Measurements from ENCODE around the gene TBC1D32. TPM values are rescaled to one million over a fixed set of nuclear protein-coding genes. Genes with fewer than 3 reads are reported as not detected.

Gene TBC1D32
- total RNA-seq, 1 donor from 2014 or later = 24.2 TPM

- Mint-ChIP-seq H3K36me3 (ENCODE audit: unreplicated experiment) (no peaks in the 10 kb centered on the region), H3K27me3 (ENCODE audit: unreplicated experiment) (no peaks in the 10 kb centered on the region), H3K27ac (ENCODE audit: unreplicated experiment) (no peak overlapping the region), H3K9me3 (ENCODE audit: unreplicated experiment) (no peaks in the 10 kb centered on the region), H3K4me3 (ENCODE audit: unreplicated experiment) (no peak overlapping the region), H3K4me1 (ENCODE audit: low read depth, unreplicated experiment) (peaks cover 4% of the 10 kb centered on the region)
- TF ChIP-seq CTCF (IDR thresholded peaks at IDR 0.05; ENCODE audit: partially characterized antibody, unreplicated experiment) = no peak
- no peak for DNase-seq
Measured at GRCh38 chr6:121349596-121349995, 15.3 kb upstream of the TBC1D32 start.

- H3K9me3 Mint-ChIP-seq (ENCODE audit: unreplicated experiment) = no peaks in the 10 kb centered on the region
- no peak overlapping the region for H3K4me3 Mint-ChIP-seq (ENCODE audit: unreplicated experiment)
- no peak for TF ChIP-seq CTCF (IDR thresholded peaks at IDR 0.05; ENCODE audit: partially characterized antibody, unreplicated experiment)
- H3K27ac Mint-ChIP-seq (ENCODE audit: unreplicated experiment) = no peak overlapping the region
- H3K36me3 Mint-ChIP-seq (ENCODE audit: unreplicated experiment) = no peaks in the 10 kb centered on the region
- no peak for DNase-seq
- no peaks in the 10 kb centered on the region for H3K27me3 Mint-ChIP-seq (ENCODE audit: unreplicated experiment)
- H3K4me1 Mint-ChIP-seq (ENCODE audit: low read depth, unreplicated experiment) = peaks cover under 1% of the 10 kb centered on the region
Measured at GRCh38 chr6:121347484-121347883, 13.2 kb upstream of the TBC1D32 start.

- TF ChIP-seq CTCF (IDR thresholded peaks at IDR 0.05; ENCODE audit: partially characterized antibody, unreplicated experiment) = no peak
- no peak for DNase-seq
- H3K4me3 Mint-ChIP-seq (ENCODE audit: unreplicated experiment) = no peak overlapping the region
- no peaks in the 10 kb centered on the region for H3K9me3 Mint-ChIP-seq (ENCODE audit: unreplicated experiment)
- H3K4me1 Mint-ChIP-seq (ENCODE audit: low read depth, unreplicated experiment) = peaks cover 3% of the 10 kb centered on the region
- H3K27ac Mint-ChIP-seq (ENCODE audit: unreplicated experiment) = no peak overlapping the region
- H3K36me3 Mint-ChIP-seq (ENCODE audit: unreplicated experiment) = no peaks in the 10 kb centered on the region
- no peaks in the 10 kb centered on the region for H3K27me3 Mint-ChIP-seq (ENCODE audit: unreplicated experiment)
Measured at GRCh38 chr6:121344539-121344938, 10.3 kb upstream of the TBC1D32 start.

- Mint-ChIP-seq H3K4me3 (ENCODE audit: unreplicated experiment) (no peak overlapping the region), H3K27ac (ENCODE audit: unreplicated experiment) (no peak overlapping the region), H3K27me3 (ENCODE audit: unreplicated experiment) (no peaks in the 10 kb centered on the region), H3K36me3 (ENCODE audit: unreplicated experiment) (no peaks in the 10 kb centered on the region), H3K4me1 (ENCODE audit: low read depth, unreplicated experiment) (peaks cover 16% of the 10 kb centered on the region), H3K9me3 (ENCODE audit: unreplicated experiment) (no peaks in the 10 kb centered on the region)
- DNase-seq = no peak
- TF ChIP-seq CTCF (IDR thresholded peaks at IDR 0.05; ENCODE audit: partially characterized antibody, unreplicated experiment) = no peak
Measured at GRCh38 chr6:121339639-121340226, 5.5 kb upstream of the TBC1D32 start.

DNA sequence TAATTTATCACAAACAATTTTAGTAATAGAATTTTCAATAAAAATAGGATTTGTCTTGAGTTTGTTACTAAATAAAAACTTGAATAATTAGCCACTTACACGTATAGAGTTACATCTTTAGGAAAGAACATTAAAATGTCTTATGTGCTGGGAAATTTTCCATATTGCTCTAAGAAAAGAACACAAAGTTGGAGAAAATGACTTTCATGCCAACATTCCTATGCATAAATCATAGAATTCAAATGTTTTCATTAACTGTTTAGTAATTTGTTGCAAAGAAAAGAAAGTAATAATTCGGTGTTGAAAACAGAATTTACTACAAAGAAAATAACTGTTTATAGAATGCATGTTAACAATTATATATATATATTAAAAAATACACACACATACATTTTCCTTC is 4.7 kb upstream of the TBC1D32 start:
- Mint-ChIP-seq H3K4me3 (ENCODE audit: unreplicated experiment) (no peak overlapping the region), H3K9me3 (ENCODE audit: unreplicated experiment) (no peaks in the 10 kb centered on the region), H3K27ac (ENCODE audit: unreplicated experiment) (no peak overlapping the region), H3K36me3 (ENCODE audit: unreplicated experiment) (no peaks in the 10 kb centered on the region), H3K27me3 (ENCODE audit: unreplicated experiment) (no peaks in the 10 kb centered on the region), H3K4me1 (ENCODE audit: low read depth, unreplicated experiment) (peaks cover 18% of the 10 kb centered on the region)
- DNase-seq = no peak
- TF ChIP-seq CTCF (IDR thresholded peaks at IDR 0.05; ENCODE audit: partially characterized antibody, unreplicated experiment) = no peak

Data from glutamatergic neuron (in vitro differentiated cells).